Upper lobe of right lung (tissue), 1 donor: ENCODE results near the gene CCNT2. TPM values are rescaled to one million over a fixed set of nuclear protein-coding genes. Genes with fewer than 3 reads are reported as not detected.
A peak's percentile ranks its signal among the peaks of the same experiment; 100 is the strongest.

Experiments used
- ATAC-seq: fragments of 200-7000 bp; cut with Tn5 transposase; one replicate; pipeline ENCODE4 v1.9.1; 2020; ENCODE audit warnings: mild to moderate bottlenecking, moderate library complexity
- DNase-seq: peaks from one replicate; pipeline ENCODE4 v3.0.0-alpha.2; 2020
- H3K27ac ChIP-seq: fragments of 200-600 bp; one replicate; pipeline ENCODE4 v1.8.0; 2022
- H3K27me3 ChIP-seq: fragments of 200-600 bp; one replicate; pipeline ENCODE4 v1.8.0; 2022; ENCODE audit warnings: mild to moderate bottlenecking
- H3K36me3 ChIP-seq: fragments of 200-600 bp; one replicate; pipeline ENCODE4 v1.8.0; 2022
- H3K4me1 ChIP-seq: fragments of 200-600 bp; one replicate; pipeline ENCODE4 v1.8.0; 2022
- H3K4me3 ChIP-seq: fragments of 200-600 bp; one replicate; pipeline ENCODE4 v1.8.0; 2022; ENCODE audit warnings: mild to moderate bottlenecking
- H3K9me3 ChIP-seq: fragments of 200-600 bp; one replicate; pipeline ENCODE4 v1.8.0; 2022
- CTCF ChIP-seq: fragments of 200-600 bp; IDR thresholded peaks from one replicate; pipeline ENCODE4 v1.8.0; 2022; ENCODE audit warnings: antibody characterized with exemption
- intact Hi-C: fragments of 100-400 bp; cut with DNase I; formaldehyde crosslinking; loops from one replicate; pipeline ENCODE4 v1.11.0; 2022
- total RNA-seq: library from RNA; stranded (reverse); fragmentation: NEBNext Ultra II Directional; extraction: Animal tissue kit (Norgen Biotek cat#: 25700); gene quantifications from one replicate; pipeline ENCODE4 v1.2.1, GENCODE V29; 2021
- donor health status: DM: no; HTN: yes; CAD: no; lungs with severe emphysema.

The CCNT2 gene
- total RNA-seq, 1 donor from 2014 or later: 38.7 TPM

GRCh38 chr2:135004005-135004746 is 85.6 kb downstream of the CCNT2 start:
- peak; percentile 99 for ATAC-seq
- H3K9me3 ChIP-seq: no peaks in the 10 kb centered on the region
- H3K4me3 ChIP-seq: no peak overlapping the region
- DNase-seq: peak; percentile 85
- peak; percentile 94 for TF ChIP-seq CTCF
- H3K4me1 ChIP-seq: peaks cover 7% of the 10 kb centered on the region
- H3K27ac ChIP-seq: no peak overlapping the region
- no peaks in the 10 kb centered on the region for H3K36me3 ChIP-seq
- intact Hi-C loops: loop anchor here (10.0 kb wide), 1 partner anchor 701 kb away; no protein-coding TSS in a partner anchor
- H3K27me3 ChIP-seq: peaks cover 9% of the 10 kb centered on the region

- Histone ChIP-seq H3K4me3 (no peak overlapping the region), H3K4me1 (peaks cover 7% of the 10 kb centered on the region), H3K27ac (no peak overlapping the region), H3K9me3 (no peaks in the 10 kb centered on the region), H3K36me3 (no peaks in the 10 kb centered on the region), H3K27me3 (peaks cover 9% of the 10 kb centered on the region)
- no peak for ATAC-seq
- no peak for DNase-seq
- TF ChIP-seq CTCF: no peak
- intact Hi-C loops: loop anchor here (10.0 kb wide), 1 partner anchor 699 kb away; no protein-coding TSS in a partner anchor
These were observed 87.1 kb downstream of the CCNT2 start for GRCh38 chr2:135005753-135006152.

Other genes with a start within 250 kb of the CCNT2 start
- 34.6 TPM for gene TMEM163, start 199.8 kb upstream of the CCNT2 start, total RNA-seq
- gene ACMSD, start 80.2 kb upstream of the CCNT2 start, total RNA-seq: not detected
- not detected for gene MAP3K19, start 128.6 kb downstream of the CCNT2 start, total RNA-seq
- 47.8 TPM for gene RAB3GAP1, start 133.5 kb downstream of the CCNT2 start, total RNA-seq